Suprapubic skin (tissue), 4 donors: ENCODE measurements around the gene FOXRED1.

Experiments used
- EP300 ChIP-seq: sonication (generic); formaldehyde crosslinking; IDR thresholded peaks from one replicate; pipeline ENCODE4 v1.6.1; 2017; ENCODE audit warnings: antibody characterized with exemption
- POLR2A ChIP-seq, 2 donors: fragments of 450-650 bp; IDR thresholded peaks; one replicate each; pipeline ENCODE4 v1.6.1; 2017; ENCODE audit warnings: antibody characterized with exemption in 2 of 2, mild to moderate bottlenecking in 2 of 2, moderate library complexity in 2 of 2
- POLR2AphosphoS5 ChIP-seq, 3 donors: sonication (generic); formaldehyde crosslinking; IDR thresholded peaks; one replicate each; pipeline ENCODE4 v1.6.1; 2017; ENCODE audit warnings: antibody characterized with exemption in 3 of 3
- TF ChIP-seq, protein P1 (sequence below), 2 donors: fragments of 200-600 bp in 1 of 2; fragments of 450-650 bp in 1 of 2; sonication (generic) in 1 of 2; IDR thresholded peaks; one replicate each; pipeline ENCODE4 v1.5.1; 2016 to 2019; ENCODE audit warnings: antibody characterized with exemption in 2 of 2, mild to moderate bottlenecking in 1 of 2, moderate library complexity in 1 of 2

- TF ChIP-seq, protein P1, sequence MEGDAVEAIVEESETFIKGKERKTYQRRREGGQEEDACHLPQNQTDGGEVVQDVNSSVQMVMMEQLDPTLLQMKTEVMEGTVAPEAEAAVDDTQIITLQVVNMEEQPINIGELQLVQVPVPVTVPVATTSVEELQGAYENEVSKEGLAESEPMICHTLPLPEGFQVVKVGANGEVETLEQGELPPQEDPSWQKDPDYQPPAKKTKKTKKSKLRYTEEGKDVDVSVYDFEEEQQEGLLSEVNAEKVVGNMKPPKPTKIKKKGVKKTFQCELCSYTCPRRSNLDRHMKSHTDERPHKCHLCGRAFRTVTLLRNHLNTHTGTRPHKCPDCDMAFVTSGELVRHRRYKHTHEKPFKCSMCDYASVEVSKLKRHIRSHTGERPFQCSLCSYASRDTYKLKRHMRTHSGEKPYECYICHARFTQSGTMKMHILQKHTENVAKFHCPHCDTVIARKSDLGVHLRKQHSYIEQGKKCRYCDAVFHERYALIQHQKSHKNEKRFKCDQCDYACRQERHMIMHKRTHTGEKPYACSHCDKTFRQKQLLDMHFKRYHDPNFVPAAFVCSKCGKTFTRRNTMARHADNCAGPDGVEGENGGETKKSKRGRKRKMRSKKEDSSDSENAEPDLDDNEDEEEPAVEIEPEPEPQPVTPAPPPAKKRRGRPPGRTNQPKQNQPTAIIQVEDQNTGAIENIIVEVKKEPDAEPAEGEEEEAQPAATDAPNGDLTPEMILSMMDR (IDR thresholded peaks at IDR 0.05) = no peak
- TF ChIP-seq POLR2A (IDR thresholded peaks at IDR 0.05) (no peak), EP300 (no peak), POLR2AphosphoS5 (IDR thresholded peaks at IDR 0.05) (no peak)
These were observed 42.7 kb downstream of the FOXRED1 start for GRCh38 chr11:126311401-126312291.
